Prostate gland (tissue), 2 donors: ENCODE data around the gene GTF2IRD1. TPM values are rescaled to one million over a fixed set of nuclear protein-coding genes. Genes with fewer than 3 reads are reported as not detected.
"Not testable (repeated sequence)": the region's sequence is repeated elsewhere in the genome, so short reads cannot be mapped to it uniquely, and the experiment has no call there.

Experiments used
- DNase-seq: peaks from one replicate; pipeline ENCODE4 v3.0.0-alpha.2; 2019; ENCODE audit warnings: low spot score
- H3K27ac ChIP-seq, 2 donors: fragments of 200-600 bp; sonication (generic); 2 replicates each; pipeline ENCODE4 v1.5.1; 2017 to 2019
- H3K27me3 ChIP-seq: fragments of 200-600 bp; sonication (generic); replicated peaks from 2 replicates; pipeline ENCODE4 v1.5.1; 2019; ENCODE audit not compliant: insufficient read depth
- H3K36me3 ChIP-seq, 2 donors: fragments of 200-600 bp; sonication (generic); 1 replicate in 1 of 2; 2 replicates in 1 of 2; pipeline versions ENCODE4 v1.5.1 to v1.8.1; 2017 to 2019
- H3K4me1 ChIP-seq: fragments of 200-600 bp; sonication (generic); replicated peaks from 2 replicates; pipeline ENCODE4 v1.5.1; 2019
- H3K4me3 ChIP-seq, 2 donors: fragments of 200-600 bp; sonication (generic); 2 replicates each; pipeline ENCODE4 v1.5.1; 2017 to 2019
- H3K9me3 ChIP-seq: fragments of 200-600 bp; sonication (generic); 2 replicates; pipeline ENCODE4 v1.5.1; 2017
- POLR2A ChIP-seq: fragments of 450-650 bp; IDR thresholded peaks from one replicate; pipeline ENCODE4 v1.6.1; 2016; ENCODE audit warnings: antibody characterized with exemption, mild to moderate bottlenecking
- POLR2AphosphoS5 ChIP-seq: sonication (generic); formaldehyde crosslinking; IDR thresholded peaks from one replicate; pipeline ENCODE4 v1.6.1; 2017; ENCODE audit warnings: antibody characterized with exemption
- WGBS: methylation state at CpG from one replicate; pipeline ENCODE4 v1.1.5; 2018; 5-methylcytosine and 5-hydroxymethylcytosine counted together
- intact Hi-C: fragments of 100-400 bp; cut with DNase I; formaldehyde crosslinking; loops from one replicate; pipeline ENCODE4 v1.14.2; 2022
- total RNA-seq, 2 donors: library from RNA; depleted of rRNA; stranded (reverse); fragments of >200 nt; gene quantifications; one replicate each; pipeline ENCODE4 v1.1.0, GENCODE V29; 2016
- TF ChIP-seq, protein P1 (sequence below), 4 experiments: fragments of 200-600 bp in 2 of 4; fragments of 450-650 bp in 2 of 4; sonication (generic) in 2 of 4; IDR thresholded peaks; 1 replicate in 3 of 4; 2 replicates in 1 of 4; pipeline ENCODE4 v1.5.1; 2016 to 2019; ENCODE audit warnings: antibody characterized with exemption in 4 of 4, mild to moderate bottlenecking in 2 of 4, moderate library complexity in 2 of 4

GTF2IRD1 gene
- total RNA-seq, 2 donors from 2014 or later = 24.0 to 36.6 TPM

- no peaks in the 10 kb centered on the region for H3K36me3 ChIP-seq
- 92% methylated on average over 4 of the region's 4 CpGs for WGBS
- no peaks in the 10 kb centered on the region for H3K9me3 ChIP-seq
- DNase-seq = no peak
- TF ChIP-seq POLR2AphosphoS5 (no peak), POLR2A (no peak)
- TF ChIP-seq, protein P1, sequence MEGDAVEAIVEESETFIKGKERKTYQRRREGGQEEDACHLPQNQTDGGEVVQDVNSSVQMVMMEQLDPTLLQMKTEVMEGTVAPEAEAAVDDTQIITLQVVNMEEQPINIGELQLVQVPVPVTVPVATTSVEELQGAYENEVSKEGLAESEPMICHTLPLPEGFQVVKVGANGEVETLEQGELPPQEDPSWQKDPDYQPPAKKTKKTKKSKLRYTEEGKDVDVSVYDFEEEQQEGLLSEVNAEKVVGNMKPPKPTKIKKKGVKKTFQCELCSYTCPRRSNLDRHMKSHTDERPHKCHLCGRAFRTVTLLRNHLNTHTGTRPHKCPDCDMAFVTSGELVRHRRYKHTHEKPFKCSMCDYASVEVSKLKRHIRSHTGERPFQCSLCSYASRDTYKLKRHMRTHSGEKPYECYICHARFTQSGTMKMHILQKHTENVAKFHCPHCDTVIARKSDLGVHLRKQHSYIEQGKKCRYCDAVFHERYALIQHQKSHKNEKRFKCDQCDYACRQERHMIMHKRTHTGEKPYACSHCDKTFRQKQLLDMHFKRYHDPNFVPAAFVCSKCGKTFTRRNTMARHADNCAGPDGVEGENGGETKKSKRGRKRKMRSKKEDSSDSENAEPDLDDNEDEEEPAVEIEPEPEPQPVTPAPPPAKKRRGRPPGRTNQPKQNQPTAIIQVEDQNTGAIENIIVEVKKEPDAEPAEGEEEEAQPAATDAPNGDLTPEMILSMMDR (IDR thresholded peaks at IDR 0.05) = no peak
- intact Hi-C loops = no loop called here
- no peaks in the 10 kb centered on the region for H3K27me3 ChIP-seq
- peaks cover 35% of the 10 kb centered on the region for H3K4me1 ChIP-seq
- no peak overlapping the region for H3K4me3 ChIP-seq
- H3K27ac ChIP-seq = peak overlapping the region; percentile 11 to 61
Observed at GRCh38 chr7:74482197-74482467, 28.4 kb downstream of the GTF2IRD1 start.

DNA sequence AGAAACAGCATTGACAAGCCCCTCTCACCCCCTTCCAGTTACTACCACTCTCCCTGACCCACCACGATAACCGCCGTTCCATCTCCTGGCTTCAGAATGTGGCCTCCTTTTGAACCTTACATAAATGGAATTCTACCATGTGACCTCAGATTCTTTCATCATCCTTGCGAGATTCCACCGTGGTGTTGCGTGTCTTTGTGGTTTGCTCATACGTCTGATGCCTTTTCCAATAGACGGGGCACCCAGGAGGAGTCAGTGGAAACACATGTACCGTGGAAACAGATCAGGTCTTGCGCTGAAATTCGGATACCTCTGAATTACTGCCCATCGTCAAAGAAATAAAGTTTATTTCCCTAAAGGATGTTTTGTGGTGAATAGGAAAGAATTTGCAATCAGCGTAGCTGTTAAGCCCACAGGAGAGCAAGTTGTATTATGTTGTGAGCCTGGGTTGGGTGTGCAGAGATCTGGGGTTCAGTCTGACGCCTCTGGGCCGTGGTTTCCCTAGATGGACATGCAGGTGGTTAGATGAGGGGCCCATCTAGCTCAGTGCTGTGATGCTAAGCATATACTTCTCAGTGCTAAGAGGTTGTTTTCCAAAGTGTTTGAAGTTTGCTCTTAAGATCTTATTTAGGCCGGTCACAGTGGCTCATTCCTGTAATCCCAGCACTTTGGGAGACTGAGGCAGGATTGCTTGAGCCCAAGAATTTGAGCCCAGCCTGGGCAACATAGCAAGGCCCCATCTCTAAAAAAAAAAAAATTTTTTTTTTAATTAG lies 29.1 kb downstream of the GTF2IRD1 start:
- intact Hi-C loops = no loop called here
- Histone ChIP-seq H3K4me1 (peaks cover 28% of the 10 kb centered on the region), H3K27ac (peak overlapping the region; percentile 11 to 61), H3K36me3 (no peaks in the 10 kb centered on the region), H3K27me3 (no peaks in the 10 kb centered on the region), H3K9me3 (no peaks in the 10 kb centered on the region), H3K4me3 (no peak overlapping the region)
- TF ChIP-seq, protein P1 (IDR thresholded peaks at IDR 0.05) = no peak
- TF ChIP-seq POLR2A (no peak), POLR2AphosphoS5 (no peak)
- no peak for DNase-seq
- 64% methylated on average over 16 of the region's 16 CpGs for WGBS

DNA sequence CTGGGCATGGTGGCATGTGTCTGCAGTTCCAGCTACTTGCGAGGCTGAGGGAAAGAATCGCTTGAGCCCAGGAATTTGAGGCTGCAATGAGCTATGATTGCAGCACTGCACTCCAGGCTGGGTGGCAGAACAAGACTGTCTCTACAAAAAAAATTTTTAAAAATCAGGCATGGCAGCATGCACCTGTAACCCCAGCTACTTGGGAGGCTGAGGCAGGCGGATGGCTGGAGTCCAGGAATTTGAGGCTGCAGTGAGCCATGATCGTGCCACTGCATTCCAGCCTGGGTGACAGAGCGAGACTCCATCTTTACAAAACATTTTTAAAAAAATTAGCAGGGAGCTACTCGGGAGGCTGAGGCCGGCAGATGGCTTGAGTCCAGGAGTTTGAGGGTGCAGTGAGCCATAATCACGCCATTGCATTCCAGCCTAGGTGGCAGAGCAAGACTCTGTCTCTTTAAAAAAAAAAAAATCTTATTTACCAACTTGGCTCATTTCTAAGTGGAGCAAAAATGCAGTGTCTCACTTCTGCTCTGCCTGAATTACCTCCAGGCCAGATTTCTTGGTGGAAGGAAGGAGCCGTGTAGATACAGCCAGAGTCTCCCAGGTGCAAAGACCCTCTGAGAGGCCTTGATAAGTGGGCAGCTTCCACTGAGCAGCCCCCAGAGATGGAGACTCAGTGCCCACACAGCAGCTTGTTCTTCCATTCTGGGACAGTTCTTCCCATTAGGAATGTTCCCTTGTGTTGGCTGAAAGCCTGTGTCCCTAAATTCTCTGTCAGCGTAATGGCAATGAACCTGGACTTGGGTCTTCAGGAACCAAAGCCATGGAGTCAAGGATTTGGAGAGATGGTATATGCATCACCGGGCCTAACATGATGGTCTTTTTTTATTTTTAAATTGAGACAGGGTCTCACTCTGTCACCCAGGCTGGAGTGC lies 30.0 kb downstream of the GTF2IRD1 start:
- TF ChIP-seq, protein P1 (IDR thresholded peaks at IDR 0.05) = no peak
- TF ChIP-seq POLR2AphosphoS5 = peak; percentile 29
- Histone ChIP-seq H3K27ac (peak overlapping the region; percentile 61 to 62), H3K36me3 (no peaks in the 10 kb centered on the region), H3K4me3 (no peak overlapping the region), H3K4me1 (peaks cover 21% of the 10 kb centered on the region), H3K27me3 (no peaks in the 10 kb centered on the region), H3K9me3 (no peaks in the 10 kb centered on the region)
- WGBS = 45% methylated on average over 11 of the region's 11 CpGs
- intact Hi-C loops = no loop called here
- no peak for DNase-seq

DNA sequence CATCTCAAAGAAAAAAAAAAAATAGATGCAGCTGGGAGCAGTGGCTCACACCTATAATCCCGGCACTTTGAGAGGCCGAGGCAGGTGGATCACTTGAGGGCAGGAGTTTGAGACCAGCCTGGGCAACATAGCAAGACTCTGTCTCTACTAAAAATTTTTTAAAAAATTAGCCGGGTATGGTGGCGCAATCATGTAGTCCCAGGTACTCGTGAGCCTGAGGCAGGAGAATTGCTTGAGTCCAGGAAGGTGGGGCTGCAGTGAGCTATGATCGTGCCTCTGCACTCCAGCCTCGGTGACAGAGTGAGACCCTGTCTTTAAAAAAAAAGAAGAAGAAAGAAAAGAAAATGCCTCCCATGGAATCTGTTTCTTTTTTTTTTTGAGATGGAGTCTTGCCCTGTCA lies 31.9 kb downstream of the GTF2IRD1 start:
- Histone ChIP-seq H3K27ac (no peak overlapping the region), H3K9me3 (no peaks in the 10 kb centered on the region), H3K4me1 (peaks cover 5% of the 10 kb centered on the region), H3K36me3 (no peaks in the 10 kb centered on the region), H3K27me3 (no peaks in the 10 kb centered on the region), H3K4me3 (no peak overlapping the region)
- 93% methylated on average over 7 of the region's 7 CpGs for WGBS
- intact Hi-C loops = no loop called here
- TF ChIP-seq, protein P1 (IDR thresholded peaks at IDR 0.05) = no peak
- TF ChIP-seq POLR2AphosphoS5 = no peak
- TF ChIP-seq POLR2A = no peak
- no peak for DNase-seq

DNA sequence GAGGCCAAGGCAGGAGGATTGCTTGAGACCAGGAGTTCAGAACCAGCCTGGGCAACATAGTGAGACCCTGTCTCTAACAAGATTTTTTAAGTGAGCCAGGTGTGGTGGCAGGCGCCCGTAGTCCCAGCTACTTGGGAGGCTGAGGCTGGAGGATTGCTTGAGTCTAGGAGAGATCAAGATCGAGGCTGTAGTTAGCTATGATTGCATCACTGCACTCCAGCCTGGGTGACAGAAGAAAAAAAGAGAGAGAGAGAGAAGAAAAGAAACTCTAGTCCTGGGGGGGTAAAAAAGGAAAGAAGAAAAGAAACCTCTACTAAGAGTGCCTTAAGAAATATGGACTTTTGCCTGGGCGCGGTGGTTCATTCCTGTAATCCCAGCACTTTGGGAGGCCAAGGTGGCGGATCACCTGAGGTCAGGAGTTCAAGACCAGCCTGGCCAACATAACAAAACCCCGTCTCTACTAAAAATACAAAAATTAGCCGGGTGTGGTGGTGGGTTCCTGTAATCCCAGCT lies 34.9 kb downstream of the GTF2IRD1 start:
- H3K4me1 ChIP-seq, H3K27me3 ChIP-seq, H3K4me3 ChIP-seq, H3K36me3 ChIP-seq, H3K27ac ChIP-seq, DNase-seq, intact Hi-C loops, H3K9me3 ChIP-seq: not testable (repeated sequence)
- WGBS = 92% methylated on average over 8 of the region's 8 CpGs
